Activated gamma-delta T cell (primary cell): ENCODE data around the gene ZFHX3.

Experiments
- DNase-seq: peaks from one replicate; lab custom pipeline; 2025; lab: John Stamatoyannopoulos, UW

ZFHX3 gene

DNA sequence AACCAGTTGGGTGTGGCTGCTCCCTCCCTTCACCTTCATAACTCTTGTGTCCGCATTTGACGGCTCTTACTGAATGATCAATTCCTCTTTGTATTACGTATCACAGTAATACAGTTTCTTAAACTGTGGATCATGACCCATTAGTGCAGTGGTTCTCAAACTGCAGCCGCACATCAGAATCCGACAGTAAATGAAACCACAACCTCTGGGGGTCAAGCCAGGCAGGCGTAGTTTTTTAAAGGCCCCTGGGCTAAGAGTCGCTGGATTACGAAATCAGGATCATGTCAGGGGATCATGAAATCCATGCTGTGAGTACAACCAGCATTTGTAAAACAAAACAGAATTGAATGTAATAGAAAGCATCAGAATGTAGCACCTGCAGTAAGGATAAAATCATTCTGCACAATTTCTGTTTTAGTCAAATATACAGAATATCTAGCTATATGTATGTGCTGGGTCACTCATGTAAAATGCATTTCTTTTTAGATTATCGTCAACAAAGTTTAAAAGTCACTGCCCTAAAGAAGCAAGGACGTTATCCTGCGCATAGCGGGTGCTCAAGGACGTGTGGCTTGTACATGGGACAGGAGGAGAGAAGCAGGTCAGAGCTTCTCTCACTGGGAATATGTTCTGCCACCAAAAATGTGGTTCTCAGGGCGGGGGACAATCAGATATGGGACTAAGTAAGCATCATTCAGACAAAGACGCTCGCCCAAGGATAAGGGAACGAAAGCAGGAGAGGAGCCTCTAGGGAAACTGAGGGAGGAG, 113.1 kb downstream of the ZFHX3 start:
- DNase-seq, result no peak

DNA sequence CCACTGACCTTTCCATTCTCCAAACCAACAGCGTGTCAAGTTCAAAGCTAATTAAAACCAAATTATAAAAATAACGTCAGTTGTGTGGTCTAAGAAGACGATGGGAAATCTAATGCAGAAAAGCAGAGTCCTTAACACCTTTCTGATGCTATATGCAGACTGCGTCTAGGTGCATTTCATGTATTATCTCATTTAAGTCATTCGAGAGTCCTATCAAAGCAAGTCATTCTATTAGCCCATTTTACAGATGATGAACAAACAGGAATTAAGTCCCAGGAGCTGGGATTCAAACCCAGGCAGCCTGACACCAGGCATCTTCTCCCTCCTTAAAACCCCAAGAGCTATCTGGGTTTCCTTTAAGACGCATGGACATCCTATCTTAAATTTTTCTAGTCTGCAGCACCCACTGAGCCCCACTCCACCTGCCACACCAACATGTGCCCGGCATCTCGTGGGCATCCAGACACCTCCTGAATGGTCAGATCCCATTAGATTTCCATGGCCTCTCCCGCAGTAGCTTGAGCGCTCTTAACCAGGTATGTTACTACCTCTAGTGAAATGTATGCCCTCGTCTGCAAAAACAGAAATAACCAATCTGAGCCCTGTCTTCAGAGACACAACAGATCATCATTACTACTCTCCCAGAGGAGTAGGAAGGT, 115.1 kb downstream of the ZFHX3 start:
- no peak for DNase-seq

DNA sequence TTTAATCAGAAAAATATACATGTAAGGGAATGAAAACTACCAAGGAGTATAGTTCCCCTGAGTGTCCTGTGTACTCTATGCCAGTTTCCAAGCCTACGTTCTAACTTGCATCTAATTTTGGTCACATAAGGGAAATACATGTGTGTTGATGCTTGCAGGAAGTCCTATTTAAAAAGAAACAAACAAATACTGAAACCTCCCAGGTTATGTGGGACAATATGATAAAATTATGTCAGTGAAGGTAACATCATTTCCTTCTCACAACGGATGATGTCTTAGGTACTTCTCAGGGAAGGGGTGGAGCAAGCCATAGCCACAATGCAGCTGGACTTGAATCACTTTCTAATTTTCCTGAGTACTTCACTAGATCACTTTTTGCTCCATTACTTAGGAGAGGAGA, 115.9 kb downstream of the ZFHX3 start:
- DNase-seq, result no peak

DNA sequence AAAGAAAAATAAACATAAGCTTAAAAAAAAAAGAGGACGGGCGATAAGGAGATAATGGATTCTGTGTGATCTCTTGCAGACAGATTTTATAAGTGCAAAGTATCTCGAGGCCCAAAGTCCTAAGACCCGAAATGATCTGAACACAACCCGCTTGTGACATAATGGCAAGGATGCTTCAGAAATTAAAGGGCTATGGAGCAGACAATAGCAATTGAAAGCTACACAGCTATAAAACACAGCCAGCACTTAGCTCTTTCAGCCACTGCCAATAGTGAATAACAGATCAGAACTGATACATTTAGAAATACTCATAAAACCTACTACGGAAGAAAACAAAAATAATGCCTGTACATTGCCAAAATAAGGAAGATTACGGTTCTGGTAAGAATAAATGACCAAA, 117.5 kb downstream of the ZFHX3 start:
- no peak for DNase-seq

DNA sequence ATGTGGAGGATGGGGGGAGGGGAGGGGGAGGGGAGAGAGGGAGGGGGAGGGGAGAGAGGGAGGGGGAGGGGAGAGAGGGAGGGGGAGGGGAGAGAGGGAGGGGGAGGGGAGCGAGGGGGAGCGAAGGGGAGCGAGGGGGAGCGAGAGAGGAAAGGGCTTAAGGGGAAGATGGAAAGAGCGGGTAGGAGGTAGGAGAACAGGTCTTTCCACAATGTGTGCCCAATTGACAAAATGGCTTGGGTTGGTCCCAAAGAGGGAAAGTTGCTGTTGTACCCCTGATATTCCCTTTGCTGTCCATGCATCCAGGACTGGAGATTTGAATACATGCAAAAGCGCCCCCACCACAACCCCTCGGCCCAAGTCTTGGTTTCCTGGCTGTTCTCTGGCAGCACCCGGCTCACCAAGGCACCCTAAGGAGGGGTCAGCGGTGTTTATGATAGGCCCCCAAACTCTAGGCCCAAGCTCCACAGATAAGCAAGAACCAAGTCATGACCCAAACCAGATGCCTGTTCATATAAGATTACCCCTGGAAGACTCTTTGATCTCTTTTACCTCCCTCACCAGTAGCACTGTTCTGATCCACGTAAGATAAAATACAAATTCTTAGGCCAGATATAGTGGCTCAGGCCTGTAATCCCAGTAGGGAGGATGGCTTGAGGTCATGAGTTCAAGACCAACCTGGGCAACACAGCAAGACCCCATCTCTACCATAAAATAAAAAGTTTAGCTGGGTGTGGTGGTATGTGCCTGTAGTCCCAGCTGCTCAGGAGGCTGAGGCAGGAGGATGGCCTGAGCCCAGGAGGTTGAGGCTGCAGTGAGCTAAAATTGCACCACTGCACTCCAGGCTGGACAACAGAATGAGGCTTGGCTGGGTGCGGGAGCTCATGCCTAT, 119.6 kb downstream of the ZFHX3 start:
- no peak for DNase-seq

DNA sequence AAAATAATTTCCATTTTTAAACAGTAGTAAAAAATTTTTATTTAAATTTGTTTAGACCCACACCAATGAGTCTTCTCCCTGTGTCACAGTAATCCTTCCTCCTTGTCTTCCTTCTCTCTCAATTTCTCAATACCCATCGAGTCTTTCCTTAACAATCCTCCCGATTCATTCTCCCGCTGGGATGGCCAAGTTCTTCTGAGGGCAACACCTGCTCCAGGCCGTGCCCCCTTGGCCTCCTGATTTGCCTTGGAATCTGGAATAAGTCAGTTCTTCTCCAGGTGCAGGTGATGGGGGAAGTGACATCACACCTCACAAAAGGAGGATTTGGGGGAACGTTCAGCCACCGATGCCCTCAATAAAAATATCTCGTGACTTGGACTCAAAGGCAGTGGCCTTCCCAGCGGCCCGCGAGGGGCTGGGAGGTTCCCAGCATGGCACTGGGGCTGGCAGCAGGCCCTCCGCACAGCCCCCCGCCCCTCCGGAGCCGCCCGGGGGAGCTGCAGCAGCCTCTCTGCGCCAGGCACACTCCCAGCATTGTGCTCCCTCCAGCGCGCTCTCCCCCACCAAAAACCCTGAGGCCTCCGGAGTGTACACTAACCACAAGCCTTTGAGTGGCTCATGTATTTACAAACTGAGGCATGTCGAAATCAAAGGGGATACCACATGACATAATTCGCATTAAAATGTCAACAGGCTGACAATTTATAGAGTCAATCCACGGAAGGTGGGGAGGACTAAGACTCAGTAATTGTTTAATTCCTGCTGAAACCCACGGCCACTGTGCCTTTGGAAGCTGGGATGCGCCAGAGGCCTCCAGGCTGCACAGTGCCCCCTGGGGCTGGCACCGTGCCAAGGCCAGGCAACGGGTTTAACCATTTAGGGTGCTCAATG, 120.5 kb downstream of the ZFHX3 start:
- DNase-seq, result no peak

DNA sequence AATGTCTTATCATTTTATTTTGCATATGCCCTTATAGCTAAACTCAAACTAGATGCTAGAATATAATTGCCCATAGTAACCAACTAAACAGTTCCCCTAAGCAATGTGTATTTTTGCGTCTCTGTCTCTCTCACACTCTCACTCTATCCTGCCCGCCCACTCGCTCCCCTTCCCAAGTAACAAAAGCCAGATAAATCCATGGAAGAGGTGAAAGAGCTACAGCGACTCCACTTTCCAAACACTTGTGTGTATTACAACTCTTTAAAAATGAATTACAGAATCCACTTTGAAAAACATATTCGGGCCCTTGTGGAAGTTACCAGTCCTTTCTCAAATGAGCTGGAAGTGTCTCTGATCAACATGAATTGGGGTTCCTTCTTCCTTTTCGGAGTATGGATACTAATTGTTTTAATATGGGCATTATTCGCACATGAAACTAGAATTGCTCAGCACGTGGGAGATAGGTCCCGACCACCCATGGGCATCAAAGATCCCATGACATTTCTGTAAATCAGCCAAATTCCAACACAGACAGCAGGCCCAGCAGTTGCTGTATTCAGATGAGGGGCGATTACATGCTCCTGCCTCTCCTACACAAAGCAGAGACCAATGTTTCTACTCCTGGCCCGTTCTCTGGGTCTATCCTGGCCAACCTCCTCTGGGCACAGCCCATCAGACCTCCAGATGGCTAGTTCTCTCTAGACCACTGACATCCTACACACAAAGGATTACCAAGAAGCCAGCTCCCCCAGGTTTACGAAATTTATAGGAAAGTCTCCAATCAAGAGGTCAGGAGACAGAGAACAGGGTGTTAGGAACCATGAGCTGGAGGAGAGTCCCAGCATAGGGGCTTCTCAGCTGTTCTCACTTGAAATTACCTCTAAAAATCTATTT, 121.5 kb downstream of the ZFHX3 start:
- DNase-seq, result no peak

DNA sequence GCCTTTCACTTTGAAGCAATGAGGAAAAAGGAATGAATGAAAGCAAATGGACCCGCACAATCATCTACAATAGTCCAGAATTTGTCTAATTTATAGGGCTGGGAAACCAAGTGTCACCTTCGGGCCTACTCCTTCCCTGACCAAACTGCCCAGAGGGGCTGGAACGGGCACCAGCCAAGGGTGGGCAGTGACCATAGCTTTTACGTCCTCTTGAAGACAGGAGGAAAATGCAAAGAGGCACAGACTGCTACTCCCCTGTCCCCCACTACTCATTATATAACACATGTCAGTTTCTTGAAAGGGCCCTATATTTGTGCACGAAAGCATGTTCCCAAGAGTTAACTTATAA, 122.3 kb downstream of the ZFHX3 start:
- DNase-seq, result no peak

DNA sequence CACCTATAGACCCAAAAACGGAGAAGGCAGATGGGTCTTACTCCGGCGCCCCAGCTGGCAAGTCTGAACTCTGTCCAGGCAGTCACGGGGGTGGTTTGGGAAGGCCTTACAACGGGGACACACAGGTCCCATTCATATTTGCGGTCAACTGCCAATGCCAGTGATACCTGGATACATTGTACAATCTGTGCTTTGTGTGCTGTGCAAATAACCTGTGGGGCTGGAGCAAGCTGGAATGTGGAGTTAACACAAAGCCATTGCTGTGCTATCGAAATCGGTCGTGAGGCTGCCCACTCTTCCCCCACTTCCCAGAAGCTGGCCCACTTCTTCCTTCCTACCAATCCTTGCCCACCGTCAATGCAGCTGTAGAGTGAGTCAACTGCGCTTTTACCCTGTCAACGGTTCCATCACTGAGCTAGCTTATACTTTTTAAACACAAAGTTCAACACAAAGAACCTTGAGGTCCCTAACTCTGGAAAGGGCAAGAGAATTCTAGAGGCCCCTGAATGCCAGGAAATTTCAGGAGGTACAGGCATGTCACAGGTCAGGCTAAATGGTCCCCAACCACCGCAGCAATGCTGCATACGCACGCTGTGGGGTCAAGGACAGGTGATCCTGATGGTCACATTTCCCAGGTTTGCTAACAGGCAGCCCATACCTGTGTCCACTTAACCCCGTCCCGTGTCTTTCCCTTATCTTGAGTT, 122.8 kb downstream of the ZFHX3 start:
- no peak for DNase-seq

DNA sequence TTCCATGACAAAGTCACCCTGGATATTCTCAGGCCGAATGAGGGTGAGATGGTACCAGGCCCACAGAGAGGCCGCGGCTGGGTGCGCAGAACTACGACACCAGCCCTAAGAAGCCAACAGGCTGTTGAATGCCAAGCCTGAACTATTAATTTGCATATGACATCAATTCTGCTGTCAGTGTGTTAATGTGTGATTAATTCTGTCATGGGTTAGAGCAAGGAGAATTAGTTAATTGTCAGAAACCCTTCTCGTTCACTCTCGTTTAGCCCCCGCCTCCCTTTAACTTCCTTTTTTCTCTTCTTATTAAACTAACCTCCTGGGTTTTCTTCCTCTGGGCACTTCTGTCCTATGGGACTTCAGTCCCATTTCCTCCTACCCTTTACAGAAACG, 123.4 kb downstream of the ZFHX3 start:
- no peak for DNase-seq

DNA sequence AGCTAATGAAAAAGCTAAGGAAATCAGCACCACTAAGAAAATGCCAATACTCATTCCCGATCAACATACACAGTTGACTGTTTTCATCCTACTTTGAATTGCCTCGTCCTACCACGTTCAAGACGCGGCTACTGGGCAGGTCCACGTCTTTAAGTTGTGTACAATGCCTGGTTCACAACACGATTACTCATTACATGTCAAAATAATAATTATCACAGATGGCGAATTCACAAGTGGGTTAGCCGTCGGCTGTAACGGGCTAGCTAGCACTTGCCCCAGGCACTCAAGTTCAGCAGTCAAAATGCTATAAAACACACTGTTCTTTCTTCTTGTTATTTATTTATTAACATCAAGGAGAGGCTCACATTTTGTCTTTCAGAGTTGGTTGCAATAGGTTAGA, 124.2 kb downstream of the ZFHX3 start:
- DNase-seq, result no peak

DNA sequence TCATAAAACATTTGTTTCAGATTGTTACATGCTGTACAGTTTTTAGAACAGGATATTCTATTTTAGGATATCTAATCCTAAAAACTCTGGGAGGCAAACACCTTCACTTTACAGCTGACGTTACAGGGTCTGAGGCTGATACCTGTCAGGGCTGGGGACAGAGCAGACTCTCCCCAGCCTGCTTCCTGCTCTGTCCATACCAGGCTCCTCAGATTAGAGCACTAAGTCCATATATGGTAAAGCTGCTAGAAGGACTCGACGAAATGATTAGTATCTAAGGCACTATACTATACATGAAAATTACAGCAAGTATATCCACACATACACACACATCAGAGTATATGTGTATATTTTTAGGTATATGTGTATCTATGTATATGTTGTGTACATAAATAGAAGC, 125.2 kb downstream of the ZFHX3 start:
- DNase-seq, result no peak

DNA sequence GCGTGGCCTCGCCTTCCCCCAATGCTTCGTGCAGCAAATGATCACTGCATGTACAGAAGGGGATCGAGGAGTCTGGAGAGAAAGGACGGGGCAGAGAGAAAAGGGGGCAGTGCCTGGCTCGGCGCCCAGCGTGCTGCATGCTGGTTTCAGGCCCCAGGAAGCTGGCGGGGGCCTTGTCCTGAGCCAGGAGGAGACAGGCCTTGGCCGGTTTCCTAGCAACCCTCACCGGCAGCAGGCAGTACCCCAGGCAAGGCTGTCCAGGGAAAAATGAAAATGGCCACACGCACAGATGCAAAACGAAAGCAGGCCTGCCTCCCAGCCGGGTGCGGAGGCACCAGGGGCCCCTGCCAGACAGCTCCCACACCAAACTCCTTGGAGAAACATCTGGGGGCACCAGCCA, 126.3 kb downstream of the ZFHX3 start:
- no peak for DNase-seq

DNA sequence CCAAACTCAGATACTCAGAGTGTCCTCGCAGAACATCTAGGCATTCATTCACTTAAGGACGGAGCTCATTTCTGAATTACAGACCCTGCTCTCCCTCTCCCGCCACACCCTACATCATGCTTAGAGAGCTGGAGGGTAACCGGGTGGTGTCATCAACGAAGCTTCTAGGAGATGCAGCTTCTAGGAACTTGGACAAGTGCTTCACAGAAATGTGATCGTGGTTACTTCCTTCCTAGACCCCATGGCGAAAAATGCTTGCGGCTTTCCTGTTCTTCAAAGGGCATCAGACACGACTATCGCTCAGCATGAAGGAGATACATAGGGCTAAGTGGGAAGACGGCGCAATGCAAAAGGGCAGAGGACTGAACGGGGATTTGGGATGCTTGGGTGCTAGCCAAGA, 126.8 kb downstream of the ZFHX3 start:
- no peak for DNase-seq

DNA sequence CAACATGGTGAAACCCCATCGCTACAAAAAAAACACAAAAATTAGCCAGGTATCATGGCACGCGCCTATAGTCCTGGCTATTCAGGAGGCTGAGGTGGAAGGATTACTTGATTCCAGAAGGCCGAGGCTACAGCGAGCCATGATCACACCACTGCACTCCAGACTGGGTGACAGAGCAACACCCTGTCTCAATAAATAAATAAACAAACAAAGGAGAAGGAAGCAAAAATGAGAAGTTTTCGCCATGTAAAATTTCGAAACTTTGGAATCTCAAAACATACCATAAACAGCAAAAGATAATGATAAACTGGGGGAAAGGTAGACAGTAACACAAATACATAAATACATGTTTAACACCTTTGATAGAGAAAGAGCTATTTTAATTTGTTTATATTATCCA, 130.9 kb downstream of the ZFHX3 start:
- DNase-seq, result no peak

DNA sequence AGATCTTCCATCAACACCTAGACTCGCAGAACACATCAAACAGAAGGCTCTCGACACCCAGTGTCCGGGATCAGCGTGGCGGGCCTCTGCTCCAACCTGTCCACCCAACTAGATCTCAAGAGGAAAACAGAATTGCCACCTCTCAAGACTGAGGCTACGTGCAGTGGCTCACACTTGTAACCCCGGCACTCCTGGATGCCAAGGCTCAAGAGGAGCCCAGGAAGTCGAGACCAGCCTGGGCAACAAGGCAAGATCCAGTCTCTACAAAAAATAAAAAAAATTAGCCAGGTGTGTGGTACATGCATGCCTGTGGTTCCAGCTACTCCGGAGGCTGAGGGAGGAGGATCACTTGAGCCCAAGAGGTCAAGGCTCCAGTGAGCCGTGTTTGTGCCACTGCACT, 132.6 kb downstream of the ZFHX3 start:
- DNase-seq, result no peak

DNA sequence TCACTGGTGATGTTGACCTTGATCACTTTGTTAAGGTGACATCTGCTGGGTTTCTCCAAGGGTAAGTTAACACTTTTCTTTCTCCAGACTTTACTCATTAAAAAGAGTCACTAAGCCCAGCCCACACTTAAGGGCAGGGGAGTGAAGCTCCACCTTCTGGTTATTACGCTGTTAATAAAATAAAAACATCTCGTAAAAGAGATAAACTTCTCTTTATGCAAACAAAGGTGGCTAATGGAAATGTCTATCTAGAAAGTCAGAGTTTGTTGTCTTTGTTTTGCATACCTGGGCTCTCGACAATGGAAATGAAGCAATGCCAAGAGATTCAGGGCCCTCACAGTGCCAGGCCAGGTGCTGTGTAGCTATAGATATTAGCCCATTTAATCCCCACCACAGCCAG, 134.4 kb downstream of the ZFHX3 start:
- DNase-seq, result no peak

DNA sequence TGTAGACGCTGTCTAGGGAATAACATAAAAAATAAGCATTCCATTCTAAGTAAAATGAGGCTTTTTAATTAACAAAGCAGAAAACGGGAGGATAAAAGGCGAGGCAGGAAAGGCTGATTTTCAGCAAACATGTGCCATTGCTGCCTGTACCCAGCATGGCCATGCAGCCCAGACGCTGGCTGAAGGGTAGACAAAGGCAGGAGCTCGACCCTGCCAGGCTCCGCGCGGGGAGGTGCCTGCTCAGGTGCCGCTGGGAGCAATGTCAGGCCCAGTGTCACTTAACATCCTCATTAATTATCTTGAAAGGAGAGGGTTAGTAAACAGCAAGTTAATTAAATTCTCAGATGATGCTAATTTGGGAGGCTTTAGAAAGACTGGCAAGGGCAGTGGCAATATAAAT, 136.0 kb downstream of the ZFHX3 start:
- DNase-seq, result no peak

DNA sequence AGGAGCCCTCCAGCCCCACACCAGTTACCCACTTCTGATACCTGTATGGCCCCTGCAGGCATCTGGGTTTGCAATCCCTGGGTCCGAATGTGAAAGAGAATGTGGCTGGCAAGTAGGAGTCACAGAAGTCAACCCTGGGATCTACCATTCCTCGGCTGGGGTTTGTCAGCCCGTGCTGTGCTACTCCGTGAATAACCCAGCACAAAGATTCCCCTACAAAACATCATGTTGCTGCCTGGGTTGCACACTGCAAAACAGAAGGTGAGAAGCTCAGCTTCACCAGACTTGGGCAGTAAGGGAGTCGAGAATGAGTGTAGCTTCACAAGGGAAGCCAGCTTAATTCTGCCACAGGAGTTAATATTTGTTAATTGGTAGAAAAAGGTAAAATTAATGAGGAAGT, 137.1 kb downstream of the ZFHX3 start:
- no peak for DNase-seq

DNA sequence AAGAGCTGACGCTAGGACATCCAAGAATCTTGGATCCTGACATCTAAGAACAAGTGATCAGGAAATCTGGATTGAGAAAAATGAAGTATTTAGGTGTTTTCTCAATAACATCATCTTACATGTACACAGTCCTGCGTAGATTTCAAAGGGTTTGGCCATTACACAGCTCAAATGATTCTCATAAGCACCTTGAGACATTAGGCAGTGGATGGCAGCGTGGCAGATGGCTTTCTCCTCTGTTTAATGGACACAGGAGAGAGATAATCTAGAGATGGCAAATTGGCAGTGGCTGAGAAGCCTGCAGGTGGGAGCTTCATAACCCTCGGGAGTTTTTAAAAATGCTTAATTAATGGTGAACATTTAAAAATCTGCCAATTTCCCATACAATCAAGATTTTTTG, 137.5 kb downstream of the ZFHX3 start:
- no peak for DNase-seq
